ENCODE measurements around the gene CEMIP.

- TF ChIP-seq EZH2 (IDR thresholded peaks at IDR 0.05) = no peak
- no peak for TF ChIP-seq EGR1 (IDR thresholded peaks at IDR 0.05; ENCODE audit: low read depth)
Measured at GRCh38 chr15:80979538-80980200, 200.5 kb downstream of the CEMIP start.

All from HCT116 (cell line).